GM18861 (cell line): ENCODE measurements around the gene F8.
"Not testable (repeated sequence)": the region's sequence is repeated elsewhere in the genome, so short reads cannot be mapped to it uniquely, and the experiment has no call there.

Source experiments
- ATAC-seq: cut with Tn5 transposase; IDR thresholded peaks from one replicate; pipeline ENCODE4 v1.9.1; 2021; ENCODE audit not compliant: unreplicated experiment

Gene F8

DNA sequence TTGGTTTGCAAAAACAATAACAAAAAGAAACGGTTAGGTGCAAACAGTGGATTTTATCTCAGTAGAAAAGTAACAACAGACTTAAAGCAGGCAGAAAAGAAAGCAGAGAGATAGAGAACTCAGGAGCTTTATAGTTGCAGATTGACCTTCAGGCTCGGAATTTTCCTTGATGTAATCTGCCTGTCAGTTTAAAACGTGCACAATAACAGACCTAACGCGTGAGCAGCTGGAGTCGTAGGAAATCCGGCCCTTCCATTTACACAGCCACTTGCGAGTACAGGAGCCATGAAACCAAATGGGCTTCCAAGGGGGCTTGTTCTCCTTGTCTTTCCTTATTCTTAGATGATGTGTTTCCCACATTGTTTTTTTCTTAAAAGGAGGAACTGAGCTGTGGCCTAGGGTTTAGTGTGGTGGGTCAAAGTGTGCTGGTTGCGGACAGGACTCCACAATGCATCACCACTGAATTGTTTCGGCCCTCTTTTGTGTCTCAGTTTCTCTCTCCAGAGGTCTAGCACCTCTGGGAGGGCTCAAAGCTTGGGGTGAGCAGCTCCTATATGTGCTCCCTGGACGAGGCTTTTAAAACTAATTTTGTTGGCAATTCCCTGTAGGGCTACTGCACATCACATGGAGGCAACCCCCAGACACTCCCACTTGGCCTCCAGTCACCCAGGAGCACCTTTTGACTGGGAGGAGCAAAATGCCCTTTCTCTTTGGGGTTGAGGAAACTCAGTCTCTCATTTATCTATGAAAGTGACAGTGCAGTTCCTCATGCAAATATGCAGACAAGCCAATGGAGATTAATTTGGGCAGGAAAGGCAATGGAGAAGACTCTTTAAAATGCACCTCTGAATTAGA lies 203.4 kb downstream of the F8 start:
- no peak for ATAC-seq

GRCh38 chrX:154817048-154817618 lies 205.4 kb downstream of the F8 start:
- ATAC-seq = not testable (repeated sequence)

DNA sequence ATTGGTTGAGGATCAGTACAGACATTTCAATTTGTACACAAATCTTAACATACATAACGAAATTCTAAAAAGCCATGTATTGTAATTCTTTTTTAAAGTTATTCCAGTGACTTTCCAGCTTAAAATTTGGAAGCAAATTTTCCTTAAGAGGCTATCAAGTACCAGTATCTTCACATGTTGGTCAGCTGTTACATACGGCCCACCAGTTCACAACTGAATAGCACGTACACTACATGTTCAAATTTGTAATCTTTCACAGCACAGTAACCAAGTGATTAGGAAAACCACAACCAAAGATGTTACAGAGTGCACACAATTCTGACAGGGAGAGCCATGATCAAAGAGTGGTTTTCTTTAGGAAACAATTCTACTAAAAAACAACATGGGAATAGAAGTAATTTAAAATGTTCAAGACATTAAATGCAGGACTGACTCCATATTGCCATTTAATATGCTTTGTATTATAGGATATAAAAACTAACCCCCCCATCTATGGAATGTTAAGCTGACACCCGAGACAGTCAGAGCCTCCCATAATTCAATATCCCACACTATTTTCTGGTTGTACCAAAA lies 206.1 kb downstream of the F8 start:
- ATAC-seq = not testable (repeated sequence)

GRCh38 chrX:154815274-154815818 lies 207.2 kb downstream of the F8 start:
- ATAC-seq = no peak

DNA sequence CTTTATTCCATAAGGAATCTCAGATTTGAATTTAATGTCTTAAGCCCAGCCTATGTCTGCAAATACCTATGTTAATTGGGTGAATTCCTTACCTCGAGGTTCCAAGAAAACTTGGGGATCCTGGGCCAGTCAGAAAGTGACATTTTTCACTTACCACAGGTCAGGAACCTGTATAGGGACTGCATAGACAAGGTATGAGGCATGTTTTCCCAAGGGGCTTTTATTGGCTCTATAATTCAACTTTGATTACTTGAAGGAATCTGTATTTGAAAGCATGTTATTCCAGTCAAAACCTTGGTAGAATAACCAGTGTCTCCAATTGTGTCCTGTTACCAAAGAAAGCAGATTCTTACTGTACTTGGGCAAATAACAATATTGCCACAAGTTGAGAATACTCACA lies 208.7 kb downstream of the F8 start:
- no peak for ATAC-seq

DNA sequence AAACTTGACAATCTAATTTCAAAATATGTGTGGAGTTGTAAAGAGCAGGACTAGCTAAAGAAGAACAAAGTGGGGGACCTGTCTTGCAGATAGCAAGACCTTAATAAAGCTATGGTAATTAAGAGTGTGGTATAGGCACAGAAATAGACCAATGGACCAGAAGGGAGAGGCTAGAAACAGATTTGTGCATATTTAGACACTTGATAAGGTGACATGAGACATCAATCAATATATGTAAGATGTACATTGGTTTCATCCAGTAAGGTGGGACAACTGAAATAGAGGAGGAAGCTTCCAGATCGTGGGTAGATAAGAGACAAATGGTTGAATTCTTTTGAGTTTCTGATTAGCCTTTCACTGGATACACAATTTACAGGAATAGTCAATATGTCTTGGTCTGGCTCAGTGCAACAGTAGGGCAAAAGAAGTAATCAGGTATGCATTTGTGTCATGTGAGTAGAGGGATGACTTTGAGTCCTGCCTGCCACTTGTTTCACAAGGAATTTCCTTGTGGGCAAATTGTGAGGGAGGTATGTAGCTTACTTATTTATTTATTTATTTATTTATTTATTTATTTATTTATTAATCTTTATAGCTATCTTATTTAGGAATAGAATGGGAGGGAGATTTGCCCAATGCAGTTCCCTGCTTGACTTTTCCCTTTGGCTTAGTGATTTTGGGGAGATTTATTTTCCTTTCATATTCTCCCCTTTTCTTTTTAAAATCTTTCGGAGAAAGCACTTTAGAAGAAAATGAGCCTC lies 210.0 kb downstream of the F8 start:
- no peak for ATAC-seq

DNA sequence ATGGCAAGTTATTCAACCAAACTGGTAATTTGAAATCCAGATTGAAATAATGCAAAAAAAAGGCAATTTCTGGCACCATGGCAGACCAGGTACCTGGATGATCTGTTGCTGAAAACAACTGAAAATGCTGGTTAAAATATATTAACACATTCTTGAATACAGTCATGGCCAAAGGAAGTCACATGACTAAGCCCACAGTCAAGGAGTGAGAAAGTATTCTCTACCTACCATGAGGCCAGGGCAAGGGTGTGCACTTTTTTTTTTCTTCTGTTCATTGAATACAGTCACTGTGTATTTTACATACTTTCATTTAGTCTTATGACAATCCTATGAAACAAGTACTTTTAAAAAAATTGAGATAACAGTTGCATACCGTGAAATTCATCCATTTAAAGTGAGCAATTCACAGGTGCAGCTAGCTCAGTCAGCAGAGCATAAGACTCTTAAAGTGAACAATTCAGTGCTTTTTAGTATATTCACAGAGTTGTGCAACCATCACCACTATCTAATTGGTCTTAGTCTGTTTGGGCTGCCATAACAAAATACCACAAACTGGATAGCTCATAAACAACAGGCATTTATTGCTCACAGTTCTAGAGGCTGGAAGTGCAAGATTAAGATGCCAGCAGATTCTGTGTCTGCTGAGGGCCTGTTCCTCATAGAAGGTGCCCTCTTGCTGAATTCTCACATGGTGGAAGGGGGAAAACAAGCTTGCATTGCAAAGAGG lies 212.4 kb downstream of the F8 start:
- ATAC-seq = no peak

DNA sequence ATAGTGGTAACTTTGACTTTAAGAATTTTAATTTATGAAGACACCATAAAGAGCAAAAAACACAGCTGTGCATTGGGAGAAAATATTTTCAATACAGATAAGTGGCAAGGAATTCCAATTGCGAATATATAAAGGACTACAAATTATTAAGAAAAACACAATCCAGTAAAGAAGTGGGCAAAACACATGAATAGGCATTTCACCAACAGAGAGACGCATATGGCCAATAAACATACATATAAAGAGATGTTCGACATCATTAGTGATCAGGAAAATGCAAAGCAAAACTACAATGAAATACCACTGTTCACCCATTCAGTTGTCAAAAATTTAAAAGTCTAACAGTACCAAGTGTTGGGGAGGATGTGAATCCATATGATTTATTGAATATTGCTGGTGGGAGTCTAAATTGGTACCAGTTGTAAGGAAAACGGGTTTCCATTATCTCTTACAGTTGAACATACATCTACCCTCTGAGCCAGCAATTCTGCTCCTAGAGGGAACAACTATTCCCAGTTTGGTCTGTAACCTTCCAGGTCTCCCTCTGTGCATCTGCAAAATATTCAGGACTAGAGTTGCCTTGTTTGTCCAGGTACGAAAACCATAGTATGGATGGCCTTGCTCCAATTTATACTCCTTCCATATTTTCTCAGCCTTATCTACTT lies 215.6 kb downstream of the F8 start:
- ATAC-seq = no peak

GRCh38 chrX:154805696-154806091 lies 216.8 kb downstream of the F8 start:
- ATAC-seq = no peak

- ATAC-seq = peak; percentile 80
Observed at GRCh38 chrX:154804957-154805695, 217.4 kb downstream of the F8 start, which contains the start of gene MPP1. MPP1 (minus strand) TSS chrX:154805485; CDS start chrX:154805373, 112 bp downstream.

GRCh38 chrX:154804261-154804956 lies 218.1 kb downstream of the F8 start:
- ATAC-seq = no peak

- ATAC-seq = no peak
Observed at GRCh38 chrX:154802947-154803346, 219.6 kb downstream of the F8 start.

- ATAC-seq = no peak
Observed at GRCh38 chrX:154800478-154801210, 221.9 kb downstream of the F8 start.

DNA sequence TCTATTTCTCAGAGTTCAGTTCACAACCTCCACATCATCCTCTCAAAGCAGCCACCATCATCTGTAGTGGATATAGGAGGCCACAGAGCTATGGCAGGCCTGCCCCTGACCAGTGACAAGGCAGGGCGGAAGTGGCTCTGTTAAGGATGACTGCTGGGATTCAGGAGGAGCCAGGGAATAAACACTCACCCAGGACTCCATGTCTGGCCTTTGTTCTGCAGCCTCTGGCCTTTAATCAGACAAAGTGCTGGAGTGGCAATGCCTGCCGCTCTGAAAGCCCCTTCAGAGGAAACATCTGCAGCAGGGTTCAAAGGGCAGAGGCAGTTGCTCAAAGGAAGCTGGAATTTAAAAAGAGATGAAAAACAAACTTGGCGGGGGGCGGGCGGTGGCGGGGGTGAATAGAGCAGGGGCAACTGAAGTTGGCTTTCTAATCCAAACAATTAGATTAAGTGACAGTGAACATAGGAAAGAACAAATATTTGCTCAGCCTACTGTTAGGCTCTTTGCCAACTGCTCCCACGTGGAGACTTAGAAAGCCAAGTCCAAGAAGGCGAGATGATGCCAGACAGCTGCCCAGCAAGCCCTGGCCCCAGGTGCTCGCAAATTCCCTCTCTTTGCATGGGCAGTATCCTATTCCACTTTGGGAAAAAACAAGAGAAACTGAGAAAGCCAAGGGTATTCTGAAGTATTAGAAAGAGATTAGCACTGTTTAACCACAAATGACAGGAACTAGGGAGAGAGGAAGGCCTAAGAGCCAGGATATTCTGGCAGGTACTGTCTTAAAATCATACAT lies 222.8 kb downstream of the F8 start:
- no peak for ATAC-seq

DNA sequence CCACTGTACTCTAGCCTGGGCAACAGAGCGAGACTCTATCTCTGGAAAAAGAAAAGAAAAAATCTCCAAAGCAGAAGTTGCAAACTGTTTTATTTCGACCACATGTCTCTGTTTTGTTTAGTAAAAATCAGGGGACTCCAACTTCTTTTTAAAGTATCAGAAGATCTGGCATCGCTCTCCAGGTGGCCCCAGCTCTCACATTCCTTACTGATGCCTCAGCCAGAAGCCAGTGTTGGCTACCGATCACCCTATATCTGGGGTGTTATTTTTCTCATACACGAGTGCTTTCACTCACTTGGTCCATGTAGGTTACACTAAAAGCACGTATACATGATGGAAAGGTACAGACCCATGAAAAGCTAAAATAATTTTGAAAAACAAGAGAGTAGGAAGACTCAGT lies 225.5 kb downstream of the F8 start:
- no peak for ATAC-seq

DNA sequence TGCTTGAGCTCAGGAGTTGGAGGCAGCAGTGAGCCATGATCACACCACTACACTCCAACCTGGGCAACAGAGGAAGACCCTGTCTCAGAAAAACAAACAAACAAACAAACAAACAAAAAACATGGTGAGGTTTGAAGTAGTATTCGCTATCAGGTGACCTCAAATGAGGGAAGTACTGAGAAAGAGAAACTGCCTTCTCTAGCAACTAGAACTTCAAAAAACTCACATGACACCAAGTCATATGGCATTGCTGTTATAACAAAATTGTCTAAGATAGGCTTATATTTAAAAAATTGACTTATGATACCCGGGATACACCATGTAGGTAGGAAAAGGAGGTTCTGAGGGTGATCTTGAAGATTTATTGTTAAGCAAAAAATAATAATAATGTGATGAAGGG lies 227.5 kb downstream of the F8 start:
- no peak for ATAC-seq

GRCh38 chrX:154793084-154793795 lies 229.3 kb downstream of the F8 start:
- ATAC-seq = no peak
